ENCODE results near the gene STYK1. TPM values are rescaled to one million over a fixed set of nuclear protein-coding genes. Genes with fewer than 3 reads are reported as not detected.
"Not testable (repeated sequence)": the region's sequence is repeated elsewhere in the genome, so short reads cannot be mapped to it uniquely, and the experiment has no call there.

STYK1 gene
- total RNA-seq, 1 donor from 2014 or later = 4.6 TPM

GRCh38 chr12:10601860-10602259, 72.0 kb downstream of the STYK1 start:
- no peak overlapping the region for H3K4me3 ChIP-seq (ENCODE audit: low read depth, low read length)
- no peak for TF ChIP-seq CTCF (conservative IDR thresholded peaks at IDR 0.05; ENCODE audit: low read depth, low read length)
- no peak for DNase-seq (ENCODE audit: low read depth)

- H3K4me3 ChIP-seq (ENCODE audit: low read depth, low read length) = no peak overlapping the region
- DNase-seq (ENCODE audit: low read depth) = no peak
- TF ChIP-seq CTCF (conservative IDR thresholded peaks at IDR 0.05; ENCODE audit: low read depth, low read length) = no peak
These were observed 72.9 kb downstream of the STYK1 start for GRCh38 chr12:10600988-10601387.

- no peak for DNase-seq (ENCODE audit: low read depth)
- H3K4me3 ChIP-seq (ENCODE audit: low read depth, low read length) = no peak overlapping the region
- TF ChIP-seq CTCF (conservative IDR thresholded peaks at IDR 0.05; ENCODE audit: low read depth, low read length) = no peak
These were observed 78.0 kb downstream of the STYK1 start for GRCh38 chr12:10595881-10596280.

- no peak for TF ChIP-seq CTCF (conservative IDR thresholded peaks at IDR 0.05; ENCODE audit: low read depth, low read length)
- no peak for DNase-seq (ENCODE audit: low read depth)
- no peak overlapping the region for H3K4me3 ChIP-seq (ENCODE audit: low read depth, low read length)
These were observed 82.9 kb downstream of the STYK1 start for GRCh38 chr12:10590966-10591365.

- DNase-seq (ENCODE audit: low read depth) = no peak
These were observed 89.4 kb downstream of the STYK1 start for GRCh38 chr12:10584415-10584814.

GRCh38 chr12:10582704-10583103, 91.1 kb downstream of the STYK1 start:
- no peak overlapping the region for H3K4me3 ChIP-seq (ENCODE audit: low read depth, low read length)
- TF ChIP-seq CTCF (conservative IDR thresholded peaks at IDR 0.05; ENCODE audit: low read depth, low read length) = no peak
- no peak for DNase-seq (ENCODE audit: low read depth)

More at GRCh38 chr12:10584415-10584814, 89.4 kb downstream of the STYK1 start:
- TF ChIP-seq CTCF (conservative IDR thresholded peaks at IDR 0.05; ENCODE audit: low read depth, low read length) = no peak
- H3K4me3 ChIP-seq (ENCODE audit: low read depth, low read length) = no peak overlapping the region

GRCh38 chr12:10582133-10582532, 91.7 kb downstream of the STYK1 start:
- not testable (repeated sequence) for H3K4me3 ChIP-seq (ENCODE audit: low read depth, low read length); DNase-seq (ENCODE audit: low read depth)

GRCh38 chr12:10574307-10574706, 99.5 kb downstream of the STYK1 start:
- no peak overlapping the region for H3K4me3 ChIP-seq (ENCODE audit: low read depth, low read length)
- no peak for TF ChIP-seq CTCF (conservative IDR thresholded peaks at IDR 0.05; ENCODE audit: low read depth, low read length)
- DNase-seq (ENCODE audit: low read depth) = no peak

- peak; percentile 33 for DNase-seq (ENCODE audit: low read depth)
- H3K4me3 ChIP-seq (ENCODE audit: low read depth, low read length) = not testable (repeated sequence)
These were observed 101.8 kb downstream of the STYK1 start for GRCh38 chr12:10572021-10572490.
